Parathyroid adenoma (tissue), 2 donors: ENCODE data around the gene TFCP2L1.

Source experiments
- H2AFZ ChIP-seq: fragments of 300-600 bp; sonication (generic); one replicate; pipeline ENCODE4 v1.7.0; 2017; ENCODE audit warnings: antibody characterized with exemption, mild to moderate bottlenecking
- H3K27ac ChIP-seq: fragments of 300-600 bp; sonication (generic); one replicate; pipeline ENCODE4 v1.7.0; 2017
- H3K27me3 ChIP-seq: fragments of 300-600 bp; sonication (generic); one replicate; pipeline ENCODE4 v1.7.0; 2017; ENCODE audit warnings: low read length; ENCODE audit not compliant: control insufficient read depth, insufficient read depth
- H3K36me3 ChIP-seq: fragments of 300-600 bp; sonication (generic); one replicate; pipeline ENCODE4 v1.7.0; 2017; ENCODE audit warnings: low read length; ENCODE audit not compliant: control insufficient read depth, insufficient read depth
- H3K4me1 ChIP-seq: fragments of 300-600 bp; sonication (generic); one replicate; pipeline ENCODE4 v1.7.0; 2017; ENCODE audit warnings: control low read depth
- H3K4me2 ChIP-seq: fragments of 300-600 bp; sonication (generic); one replicate; pipeline ENCODE4 v1.7.0; 2017; ENCODE audit warnings: low read length
- H3K4me3 ChIP-seq: fragments of 300-600 bp; sonication (generic); one replicate; pipeline ENCODE4 v1.7.0; 2017; ENCODE audit warnings: low read depth, low read length
- H3K79me2 ChIP-seq: fragments of 300-600 bp; sonication (generic); one replicate; pipeline ENCODE4 v1.7.0; 2017; ENCODE audit warnings: control low read depth
- H3K9ac ChIP-seq: fragments of 300-600 bp; sonication (generic); one replicate; pipeline ENCODE4 v1.7.0; 2017; ENCODE audit warnings: mild to moderate bottlenecking
- H3K9me3 ChIP-seq: fragments of 300-600 bp; sonication (generic); one replicate; pipeline ENCODE4 v1.7.0; 2017; ENCODE audit warnings: low read length; ENCODE audit not compliant: control insufficient read depth
- CTCF ChIP-seq: fragments of 300-600 bp; sonication (generic); IDR thresholded peaks from one replicate; pipeline ENCODE4 v1.7.0; 2017; ENCODE audit warnings: antibody characterized with exemption, mild to moderate bottlenecking
- donor health status: primary hyperparathyroidism.

TFCP2L1 gene

GRCh38 chr2:121177896-121178295 lies 107.1 kb downstream of the TFCP2L1 start:
- H3K36me3 ChIP-seq = no peaks in the 10 kb centered on the region
- no peak overlapping the region for H3K27ac ChIP-seq
- H3K79me2 ChIP-seq = no peaks in the 10 kb centered on the region
- no peak overlapping the region for H3K9ac ChIP-seq
- H3K27me3 ChIP-seq = no peaks in the 10 kb centered on the region
- no peak overlapping the region for H2AFZ ChIP-seq
- no peak overlapping the region for H3K4me2 ChIP-seq
- TF ChIP-seq CTCF = no peak
- no peaks in the 10 kb centered on the region for H3K9me3 ChIP-seq
- H3K4me3 ChIP-seq = no peak overlapping the region
- no peaks in the 10 kb centered on the region for H3K4me1 ChIP-seq

- Histone ChIP-seq H3K9me3 (no peaks in the 10 kb centered on the region), H3K27me3 (no peaks in the 10 kb centered on the region), H3K36me3 (no peaks in the 10 kb centered on the region), H3K4me2 (no peak overlapping the region), H3K27ac (no peak overlapping the region), H3K9ac (no peak overlapping the region), H3K79me2 (no peaks in the 10 kb centered on the region), H3K4me3 (no peak overlapping the region), H2AFZ (no peak overlapping the region), H3K4me1 (no peaks in the 10 kb centered on the region)
- no peak for TF ChIP-seq CTCF
Observed at GRCh38 chr2:121175326-121175725, 109.7 kb downstream of the TFCP2L1 start.

GRCh38 chr2:121173806-121174205 lies 111.2 kb downstream of the TFCP2L1 start:
- Histone ChIP-seq H3K36me3 (no peaks in the 10 kb centered on the region), H3K27ac (no peak overlapping the region), H3K9ac (no peak overlapping the region), H2AFZ (no peak overlapping the region), H3K27me3 (no peaks in the 10 kb centered on the region), H3K4me2 (no peak overlapping the region), H3K4me3 (no peak overlapping the region), H3K9me3 (no peaks in the 10 kb centered on the region), H3K4me1 (no peaks in the 10 kb centered on the region), H3K79me2 (no peaks in the 10 kb centered on the region)
- TF ChIP-seq CTCF = no peak

- no peaks in the 10 kb centered on the region for H3K27me3 ChIP-seq
- no peak for TF ChIP-seq CTCF
- no peak overlapping the region for H3K4me3 ChIP-seq
- H3K4me2 ChIP-seq = no peak overlapping the region
- no peaks in the 10 kb centered on the region for H3K36me3 ChIP-seq
- no peak overlapping the region for H3K27ac ChIP-seq
- no peak overlapping the region for H3K9ac ChIP-seq
- no peaks in the 10 kb centered on the region for H3K4me1 ChIP-seq
- no peaks in the 10 kb centered on the region for H3K79me2 ChIP-seq
- no peak overlapping the region for H2AFZ ChIP-seq
- H3K9me3 ChIP-seq = no peaks in the 10 kb centered on the region
Observed at GRCh38 chr2:121173112-121173511, 111.9 kb downstream of the TFCP2L1 start.

- Histone ChIP-seq H3K27ac (no peak overlapping the region), H3K36me3 (no peaks in the 10 kb centered on the region), H3K9ac (no peak overlapping the region), H3K27me3 (no peaks in the 10 kb centered on the region), H3K4me2 (no peak overlapping the region), H3K4me1 (no peaks in the 10 kb centered on the region), H3K4me3 (no peak overlapping the region), H3K79me2 (no peaks in the 10 kb centered on the region), H2AFZ (no peak overlapping the region), H3K9me3 (no peaks in the 10 kb centered on the region)
- TF ChIP-seq CTCF = no peak
Observed at GRCh38 chr2:121172456-121172855, 112.5 kb downstream of the TFCP2L1 start.
